Kidney epithelial cell (primary cell): ENCODE measurements around the gene CCDC86. TPM values are rescaled to one million over a fixed set of nuclear protein-coding genes. Genes with fewer than 3 reads are reported as not detected.

Experiments used
- DNase-seq: peaks from one replicate; pipeline ENCODE4 v3.0.0-alpha.2; 2010; ENCODE audit warnings: low read depth
- H3K27me3 ChIP-seq: 2 replicates; pipeline ENCODE4 v1.6.0; 2011; ENCODE audit warnings: low read length; ENCODE audit not compliant: control insufficient read depth, insufficient read depth
- H3K36me3 ChIP-seq: 2 replicates; pipeline ENCODE4 v1.5.1; 2011; ENCODE audit warnings: low read length; ENCODE audit not compliant: control insufficient read depth, insufficient read depth
- H3K4me3 ChIP-seq: 2 replicates; pipeline ENCODE4 v1.5.1; 2011; ENCODE audit warnings: low read depth, mild to moderate bottlenecking, control low read depth, low read length
- total RNA-seq: library from RNA; depleted of rRNA; stranded (reverse); fragments of >200 nt; gene quantifications from 2 replicates; pipeline ENCODE4 v1.2.3, GENCODE V29; 2015
- TF ChIP-seq, protein P1 (sequence below): IDR thresholded peaks from 2 replicates; pipeline ENCODE4 v1.5.1; 2011; ENCODE audit warnings: mild to moderate bottlenecking, moderate library complexity, low read length, control low read depth, inconsistent platforms; ENCODE audit not compliant: insufficient read depth, poor library complexity, severe bottlenecking

Gene CCDC86
- total RNA-seq, 1 donor from 2014 or later: 53.6 TPM

DNA sequence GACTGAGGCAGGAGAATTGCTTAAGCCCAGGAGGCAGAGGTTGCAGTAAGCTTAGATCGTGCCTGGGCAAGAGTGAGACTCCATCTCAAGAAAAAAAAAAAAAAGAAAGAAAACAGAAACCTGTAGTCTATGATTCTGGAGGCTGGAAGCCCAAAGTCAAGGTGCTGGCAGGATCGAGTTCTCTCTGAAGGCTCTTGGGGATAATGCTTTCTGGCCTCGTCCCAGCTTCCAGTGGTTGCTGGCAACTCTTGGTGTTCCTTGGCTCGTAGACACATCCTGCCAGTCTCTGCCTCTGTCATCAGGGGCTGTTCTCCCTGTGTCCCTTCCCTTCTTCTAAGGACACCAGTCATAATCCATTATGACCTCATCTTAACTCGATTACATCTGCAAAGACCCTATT lies 16.8 kb upstream of the CCDC86 start:
- peaks cover 9% of the 10 kb centered on the region for H3K27me3 ChIP-seq

DNA sequence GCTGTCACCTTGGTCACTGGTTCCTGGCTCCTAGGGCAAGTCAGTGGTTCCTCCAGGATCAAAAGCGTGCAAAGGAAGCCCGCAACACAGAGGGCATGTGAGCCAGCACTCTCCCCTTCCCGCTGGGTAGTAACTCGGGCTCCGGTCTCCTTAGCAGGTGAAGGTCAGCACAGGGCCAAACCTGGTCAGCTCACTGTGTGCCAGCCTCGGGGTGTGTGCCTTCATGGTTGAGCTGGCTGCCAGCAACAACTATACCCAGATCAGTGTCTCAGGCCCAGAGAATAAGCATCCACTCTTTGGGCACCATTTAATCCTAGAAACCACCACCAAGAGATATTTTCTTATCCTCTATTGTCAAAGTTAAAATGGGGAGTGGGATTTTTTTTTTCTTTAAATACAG lies 16.1 kb upstream of the CCDC86 start:
- H3K27me3 ChIP-seq: peaks cover 9% of the 10 kb centered on the region
- no peak for DNase-seq
- TF ChIP-seq, protein P1, sequence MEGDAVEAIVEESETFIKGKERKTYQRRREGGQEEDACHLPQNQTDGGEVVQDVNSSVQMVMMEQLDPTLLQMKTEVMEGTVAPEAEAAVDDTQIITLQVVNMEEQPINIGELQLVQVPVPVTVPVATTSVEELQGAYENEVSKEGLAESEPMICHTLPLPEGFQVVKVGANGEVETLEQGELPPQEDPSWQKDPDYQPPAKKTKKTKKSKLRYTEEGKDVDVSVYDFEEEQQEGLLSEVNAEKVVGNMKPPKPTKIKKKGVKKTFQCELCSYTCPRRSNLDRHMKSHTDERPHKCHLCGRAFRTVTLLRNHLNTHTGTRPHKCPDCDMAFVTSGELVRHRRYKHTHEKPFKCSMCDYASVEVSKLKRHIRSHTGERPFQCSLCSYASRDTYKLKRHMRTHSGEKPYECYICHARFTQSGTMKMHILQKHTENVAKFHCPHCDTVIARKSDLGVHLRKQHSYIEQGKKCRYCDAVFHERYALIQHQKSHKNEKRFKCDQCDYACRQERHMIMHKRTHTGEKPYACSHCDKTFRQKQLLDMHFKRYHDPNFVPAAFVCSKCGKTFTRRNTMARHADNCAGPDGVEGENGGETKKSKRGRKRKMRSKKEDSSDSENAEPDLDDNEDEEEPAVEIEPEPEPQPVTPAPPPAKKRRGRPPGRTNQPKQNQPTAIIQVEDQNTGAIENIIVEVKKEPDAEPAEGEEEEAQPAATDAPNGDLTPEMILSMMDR: no peak

More for the DNA sequence above, 16.8 kb upstream of the CCDC86 start:
- Histone ChIP-seq H3K4me3 (no peak overlapping the region), H3K36me3 (no peaks in the 10 kb centered on the region)
- TF ChIP-seq, protein P1: no peak
- no peak for DNase-seq

DNA sequence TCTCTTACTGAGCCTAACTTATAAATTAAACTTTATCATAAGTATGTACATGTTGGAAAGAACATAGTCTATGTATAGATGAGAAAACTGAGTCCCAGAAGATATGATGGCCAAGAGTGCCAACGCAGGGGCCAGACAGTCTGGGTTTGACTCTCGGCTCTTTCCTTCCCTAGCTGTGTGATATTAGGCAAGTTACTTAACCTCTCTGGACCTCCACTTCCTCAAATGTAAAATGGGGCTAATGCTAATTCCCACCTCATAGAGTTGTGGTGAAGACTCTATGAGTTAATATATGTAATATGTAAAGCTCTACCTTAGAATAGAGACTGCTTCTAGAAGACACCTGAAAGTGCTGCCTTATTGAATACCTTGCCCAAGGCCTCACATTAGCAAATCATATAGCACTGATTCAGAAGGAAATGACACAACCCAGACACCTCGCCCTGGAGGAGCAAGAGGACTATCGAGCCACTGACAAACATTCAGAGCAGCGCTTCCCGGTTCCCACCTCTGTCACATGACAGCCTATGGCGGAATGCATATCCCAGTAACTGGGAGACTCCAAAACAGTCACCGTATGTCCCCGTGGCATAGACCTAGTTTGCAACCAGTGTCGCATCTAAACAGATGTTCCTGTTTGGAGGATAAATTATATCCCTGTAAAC lies 11.3 kb upstream of the CCDC86 start:
- H3K4me3 ChIP-seq: no peak overlapping the region
- TF ChIP-seq, protein P1: no peak
- no peak for DNase-seq

More for the DNA sequence above, 16.1 kb upstream of the CCDC86 start:
- no peaks in the 10 kb centered on the region for H3K36me3 ChIP-seq
- no peak overlapping the region for H3K4me3 ChIP-seq

DNA sequence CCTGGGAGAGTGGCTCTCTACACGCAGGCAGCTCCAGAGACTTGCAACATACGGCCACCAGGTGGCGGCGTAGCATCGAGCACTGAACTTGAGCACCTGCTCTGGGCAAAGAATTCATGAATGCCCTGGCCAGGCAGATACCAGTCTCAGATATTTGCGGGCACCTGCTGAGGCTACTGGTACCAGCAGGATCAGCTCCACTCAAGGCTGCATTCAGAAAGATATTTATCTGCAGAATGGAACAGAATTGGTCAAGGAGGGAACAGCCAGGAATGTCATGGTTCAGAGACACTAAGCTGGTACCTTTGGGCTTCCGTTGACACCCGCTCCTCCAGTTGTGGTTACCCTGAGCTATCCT lies 10.8 kb upstream of the CCDC86 start:
- peak; percentile 31 for DNase-seq
- TF ChIP-seq, protein P1: peak; percentile 92
- peaks cover 9% of the 10 kb centered on the region for H3K27me3 ChIP-seq
- no peaks in the 10 kb centered on the region for H3K36me3 ChIP-seq
- H3K4me3 ChIP-seq: no peak overlapping the region

More for the DNA sequence above, 11.3 kb upstream of the CCDC86 start:
- H3K27me3 ChIP-seq: peaks cover 9% of the 10 kb centered on the region
- H3K36me3 ChIP-seq: no peaks in the 10 kb centered on the region

DNA sequence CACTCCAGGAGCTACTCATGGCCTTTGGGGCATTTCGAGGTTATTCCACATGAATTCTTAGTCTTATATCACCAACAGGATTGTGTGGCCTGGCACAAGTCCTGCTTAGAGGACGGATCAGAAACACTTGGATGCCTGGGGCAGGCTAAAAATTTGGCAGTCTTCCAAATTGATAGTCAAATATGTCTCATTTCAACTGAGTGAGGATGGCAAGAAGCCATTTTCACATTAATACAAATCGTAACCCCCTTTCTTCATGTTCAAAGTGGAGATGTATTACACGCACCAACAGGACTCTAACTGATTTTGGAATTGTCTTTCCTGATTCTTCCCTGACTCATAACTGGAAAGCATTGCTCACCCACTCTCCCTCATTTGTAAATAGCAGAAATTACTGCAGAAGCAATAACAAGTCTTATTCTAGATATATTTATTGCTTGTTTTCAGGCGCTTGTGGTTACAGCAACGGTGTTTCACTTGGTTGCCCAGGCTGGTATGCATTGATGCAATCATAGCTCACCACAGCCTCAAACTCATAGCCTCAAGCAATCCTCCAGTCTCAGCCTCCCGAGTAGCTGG lies 10.3 kb upstream of the CCDC86 start:
- peak; percentile 54 for DNase-seq
- Histone ChIP-seq H3K4me3 (no peak overlapping the region), H3K36me3 (no peaks in the 10 kb centered on the region), H3K27me3 (peaks cover 9% of the 10 kb centered on the region)
- TF ChIP-seq, protein P1: no peak
